GM19467 (cell line): ENCODE results near the gene HK1.
"Not testable (repeated sequence)": the region's sequence is repeated elsewhere in the genome, so short reads cannot be mapped to it uniquely, and the experiment has no call there.

ENCODE experiments used
- ATAC-seq: cut with Tn5 transposase; IDR thresholded peaks from one replicate; pipeline ENCODE4 v1.9.1; 2021; ENCODE audit warnings: mild to moderate bottlenecking, moderate library complexity; ENCODE audit not compliant: unreplicated experiment

HK1 gene

DNA sequence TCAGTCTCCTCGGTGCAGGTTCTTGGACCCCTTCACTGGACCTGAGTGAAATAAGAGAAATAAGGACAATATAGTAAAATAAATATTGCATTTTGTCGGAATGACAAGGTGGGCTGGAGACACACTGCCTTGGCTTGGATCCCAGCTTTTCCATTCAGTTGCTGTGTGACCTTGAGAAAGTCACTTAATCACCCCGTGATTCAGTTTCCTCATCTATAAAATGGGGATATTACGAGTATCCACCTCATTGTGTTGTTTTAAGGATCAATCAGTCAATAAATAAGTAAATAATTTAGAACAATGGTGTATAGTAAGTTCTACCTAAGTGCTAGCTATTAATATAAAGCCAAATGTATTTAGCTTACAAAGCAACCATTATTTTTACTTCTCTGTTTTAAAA is 29.1 kb downstream of the HK1 start:
- no peak for ATAC-seq

DNA sequence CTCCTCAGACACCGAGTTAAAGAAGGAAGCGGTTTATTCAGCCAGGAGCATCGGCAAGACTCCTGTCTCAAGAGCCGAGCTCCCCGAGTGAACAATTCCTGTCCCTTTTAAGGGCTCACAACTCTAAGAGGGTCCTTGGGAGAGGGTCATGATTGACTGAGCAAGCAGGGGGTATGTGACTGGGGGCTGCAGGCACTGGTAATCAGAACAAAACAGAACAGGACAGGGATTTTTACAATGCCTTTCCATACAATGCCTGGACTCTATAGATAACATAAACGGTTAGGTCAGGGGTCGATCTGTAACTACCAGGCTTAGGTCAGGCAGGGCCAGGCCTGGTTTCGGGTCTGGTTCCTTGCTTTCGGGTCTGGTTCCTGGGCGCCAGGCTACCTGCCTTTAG is 30.0 kb downstream of the HK1 start:
- ATAC-seq = not testable (repeated sequence)

DNA sequence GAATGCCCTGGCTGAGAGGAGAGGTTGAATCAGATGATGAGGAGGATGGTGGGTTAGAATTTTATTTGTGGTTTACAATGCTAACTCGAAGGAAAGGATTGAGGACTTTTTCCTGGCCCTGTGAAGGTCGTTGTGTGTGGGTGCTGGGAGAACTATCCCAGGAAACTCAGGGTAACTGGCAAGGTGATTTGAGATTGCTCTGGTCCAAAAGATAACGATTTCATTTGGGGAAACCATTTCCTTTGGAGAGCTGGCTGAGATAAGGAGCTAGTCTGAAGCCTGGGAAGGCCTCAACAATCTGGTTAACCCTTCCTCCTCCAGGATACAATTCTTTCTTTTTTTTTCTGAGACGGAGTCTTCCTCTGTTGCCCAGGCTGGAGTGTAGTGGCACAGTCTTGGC is 33.0 kb downstream of the HK1 start:
- ATAC-seq = no peak

DNA sequence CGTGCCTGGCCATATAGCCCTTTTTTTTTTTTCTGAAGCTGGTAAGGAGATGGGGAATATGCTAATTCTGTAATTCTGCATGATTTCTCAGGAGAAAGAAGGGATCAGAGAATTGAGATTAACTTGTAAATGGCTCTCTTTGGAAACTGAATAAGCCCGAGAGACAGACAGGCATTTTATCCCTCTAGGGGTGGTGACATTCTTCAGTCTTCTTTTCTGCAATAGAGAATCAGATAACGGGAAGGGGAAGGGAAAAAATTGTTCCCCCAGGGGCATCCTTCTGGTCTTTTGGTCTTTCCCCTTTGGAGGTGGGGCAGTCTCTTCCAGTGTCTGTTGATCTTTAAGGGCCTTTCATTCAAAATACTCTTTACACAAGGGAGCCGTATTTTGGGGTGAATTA is 34.2 kb downstream of the HK1 start:
- ATAC-seq = no peak

DNA sequence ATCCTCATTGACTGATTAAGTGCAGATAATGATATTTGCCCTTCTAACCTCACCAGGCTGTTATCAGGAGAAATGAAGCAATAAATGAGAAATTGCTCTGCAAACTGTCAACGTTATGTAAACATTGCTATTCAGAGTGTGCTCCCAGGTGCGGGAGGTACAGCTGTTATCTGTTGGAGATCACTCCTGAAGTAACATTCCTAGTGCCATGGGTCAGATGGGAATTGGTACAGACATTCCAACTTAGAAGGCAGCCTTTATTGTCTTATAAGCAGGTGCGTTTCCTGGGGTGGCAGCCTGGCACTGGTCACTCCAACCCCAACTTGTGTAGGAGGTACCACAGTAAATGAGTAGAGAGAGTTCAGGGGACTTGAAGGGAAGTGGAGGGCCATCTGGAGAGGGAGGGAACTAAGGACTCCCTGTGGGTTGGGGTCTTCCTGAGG is 36.8 kb downstream of the HK1 start:
- no peak for ATAC-seq

DNA sequence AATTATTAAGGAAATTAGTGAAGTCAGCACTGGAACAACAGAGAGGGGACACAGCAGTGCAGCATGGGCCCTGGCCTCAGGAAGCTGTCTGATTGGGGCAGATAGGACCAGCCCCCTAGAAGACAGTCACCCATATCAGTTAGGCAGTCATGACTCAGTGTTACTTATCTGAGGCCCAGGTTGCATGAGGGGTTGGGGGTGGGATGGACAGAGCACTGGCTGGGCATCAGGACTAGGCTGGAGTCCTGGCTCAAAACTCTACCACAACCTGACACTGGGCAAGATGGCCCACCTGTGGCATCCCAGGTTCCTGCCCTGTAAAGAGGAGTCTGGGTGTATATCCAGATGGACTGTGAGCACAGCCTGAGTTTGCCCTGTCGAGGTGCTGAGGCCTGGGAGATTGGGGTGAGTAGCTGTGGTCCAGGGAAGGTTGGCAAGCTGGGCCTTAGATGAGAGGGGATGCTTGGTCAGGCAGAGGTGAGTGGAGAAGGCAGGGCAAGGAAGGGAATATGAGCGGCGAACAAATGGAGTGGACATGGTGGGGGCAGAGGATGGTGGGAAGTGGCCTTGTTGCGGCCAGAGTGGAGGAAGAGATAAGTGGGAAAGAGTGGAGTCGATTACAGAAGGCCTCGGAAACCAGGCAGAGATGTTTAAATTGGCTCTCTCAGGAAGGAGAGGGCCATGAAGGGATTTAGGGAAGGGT is 37.5 kb downstream of the HK1 start:
- no peak for ATAC-seq

DNA sequence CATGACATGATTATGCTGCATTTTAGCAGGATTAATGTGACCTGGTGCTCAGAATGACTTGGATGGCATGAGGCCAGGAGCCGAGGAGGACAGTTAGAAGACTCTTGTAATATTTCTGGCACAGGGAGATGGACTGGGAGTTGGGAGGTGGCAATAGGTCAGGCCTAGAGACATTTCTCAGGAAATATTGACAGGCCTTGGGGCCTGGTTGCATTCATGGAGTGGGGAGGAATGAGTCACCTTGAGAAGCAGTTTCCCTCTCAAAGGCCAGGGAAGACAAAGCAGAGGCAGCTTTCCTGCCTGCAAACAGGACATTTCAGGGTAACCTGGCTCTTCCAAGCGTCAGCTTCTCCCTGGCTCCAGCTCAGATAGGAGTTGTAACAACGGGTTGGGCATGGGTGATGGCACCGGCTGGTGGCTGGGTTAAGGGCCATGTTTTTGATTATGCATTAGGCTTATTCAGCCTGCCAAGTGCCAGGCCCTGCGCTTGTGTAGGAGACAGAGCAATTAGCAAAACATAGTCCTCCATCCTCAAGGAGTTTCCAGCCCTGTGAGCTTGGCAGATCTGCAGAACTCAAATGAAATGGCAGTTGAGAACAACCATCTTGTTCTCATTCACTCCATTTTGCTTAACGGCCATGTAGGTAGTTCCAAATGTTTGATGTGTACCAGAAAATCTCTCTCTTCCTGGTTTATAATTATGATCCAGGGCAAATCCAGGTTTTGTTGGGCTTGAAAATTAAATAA is 38.2 kb downstream of the HK1 start:
- no peak for ATAC-seq

DNA sequence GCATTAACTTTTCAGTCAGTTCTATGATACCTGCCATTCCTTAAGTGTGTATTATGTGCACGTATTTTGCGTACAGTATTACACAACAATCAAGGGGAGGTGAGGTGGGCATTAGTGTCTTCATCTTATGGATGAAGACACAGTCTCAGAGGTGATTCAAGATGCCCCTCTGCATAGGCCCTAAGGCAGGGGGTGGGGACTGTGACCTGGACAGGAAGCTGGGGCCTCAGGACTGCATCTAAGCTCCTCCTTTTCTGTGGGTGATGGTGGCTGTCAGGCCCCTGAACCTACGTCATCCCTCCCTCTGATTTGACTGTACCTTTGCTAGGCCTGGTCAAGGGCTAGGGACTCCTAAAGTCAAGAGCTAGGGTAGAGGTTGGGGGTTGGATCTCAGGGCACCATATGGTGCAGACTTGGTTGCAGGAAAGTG is 38.9 kb downstream of the HK1 start:
- peak; percentile 36 for ATAC-seq

DNA sequence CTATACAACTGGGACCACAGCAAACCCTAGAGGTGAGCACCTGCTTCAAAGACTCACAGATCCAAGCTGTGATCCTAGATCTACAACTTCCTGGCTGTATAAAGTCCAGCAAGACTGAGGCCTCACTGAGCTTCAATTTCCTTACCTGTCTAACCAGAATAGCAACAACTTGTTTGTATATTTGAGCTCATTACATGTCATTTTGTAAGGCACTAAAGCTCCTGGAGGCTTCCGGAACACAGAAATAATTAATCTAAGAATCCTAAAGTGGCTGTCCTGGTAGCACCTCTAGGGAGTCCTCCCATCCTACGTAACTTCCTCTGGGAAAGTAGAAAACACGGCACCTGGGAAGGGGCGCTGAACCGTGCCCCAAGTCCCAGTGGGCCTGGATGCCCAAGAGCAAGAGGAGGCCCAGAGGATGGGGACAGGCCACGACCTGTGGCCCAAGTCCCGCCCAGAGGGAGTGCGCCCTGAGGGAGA is 39.4 kb downstream of the HK1 start:
- no peak for ATAC-seq

DNA sequence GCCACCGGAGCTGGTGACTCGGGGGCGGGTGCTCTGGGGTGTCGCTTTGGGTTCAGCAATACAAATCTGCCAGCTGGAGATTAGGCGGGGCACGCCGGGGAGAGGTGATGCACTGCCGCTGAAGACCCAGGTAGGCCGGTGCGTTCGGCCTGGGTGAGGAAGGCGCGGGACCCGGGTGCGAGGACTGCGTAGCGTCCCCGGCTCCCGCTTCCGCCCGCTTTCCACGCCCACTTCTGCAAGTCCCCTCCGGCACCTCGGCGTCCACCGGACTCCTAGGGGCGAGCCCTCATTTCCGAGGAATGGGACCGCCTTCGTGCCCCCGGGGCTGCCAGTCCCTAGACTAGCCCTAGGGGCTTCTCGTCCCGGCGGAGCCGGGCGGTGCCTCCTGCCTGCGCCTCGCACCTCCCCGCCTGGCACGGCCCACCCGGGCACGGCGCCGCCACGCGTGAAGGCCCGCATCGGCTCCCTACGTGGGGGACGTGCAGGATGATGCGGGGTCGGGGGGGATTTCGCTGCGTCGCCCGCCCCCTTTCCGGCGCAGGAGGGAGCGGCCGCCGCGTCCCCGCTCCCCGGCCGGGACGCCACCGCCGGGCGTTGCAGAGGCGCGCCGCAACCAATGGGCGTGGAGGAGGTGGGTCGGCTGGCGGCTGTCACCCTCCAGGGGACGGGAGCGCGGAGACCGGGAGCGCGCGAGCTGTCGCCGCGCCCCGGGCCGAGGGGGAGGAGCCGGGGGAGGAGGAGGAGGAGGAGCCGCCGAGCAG is 40.0 kb downstream of the HK1 start:
- ATAC-seq = peak; percentile 72

DNA sequence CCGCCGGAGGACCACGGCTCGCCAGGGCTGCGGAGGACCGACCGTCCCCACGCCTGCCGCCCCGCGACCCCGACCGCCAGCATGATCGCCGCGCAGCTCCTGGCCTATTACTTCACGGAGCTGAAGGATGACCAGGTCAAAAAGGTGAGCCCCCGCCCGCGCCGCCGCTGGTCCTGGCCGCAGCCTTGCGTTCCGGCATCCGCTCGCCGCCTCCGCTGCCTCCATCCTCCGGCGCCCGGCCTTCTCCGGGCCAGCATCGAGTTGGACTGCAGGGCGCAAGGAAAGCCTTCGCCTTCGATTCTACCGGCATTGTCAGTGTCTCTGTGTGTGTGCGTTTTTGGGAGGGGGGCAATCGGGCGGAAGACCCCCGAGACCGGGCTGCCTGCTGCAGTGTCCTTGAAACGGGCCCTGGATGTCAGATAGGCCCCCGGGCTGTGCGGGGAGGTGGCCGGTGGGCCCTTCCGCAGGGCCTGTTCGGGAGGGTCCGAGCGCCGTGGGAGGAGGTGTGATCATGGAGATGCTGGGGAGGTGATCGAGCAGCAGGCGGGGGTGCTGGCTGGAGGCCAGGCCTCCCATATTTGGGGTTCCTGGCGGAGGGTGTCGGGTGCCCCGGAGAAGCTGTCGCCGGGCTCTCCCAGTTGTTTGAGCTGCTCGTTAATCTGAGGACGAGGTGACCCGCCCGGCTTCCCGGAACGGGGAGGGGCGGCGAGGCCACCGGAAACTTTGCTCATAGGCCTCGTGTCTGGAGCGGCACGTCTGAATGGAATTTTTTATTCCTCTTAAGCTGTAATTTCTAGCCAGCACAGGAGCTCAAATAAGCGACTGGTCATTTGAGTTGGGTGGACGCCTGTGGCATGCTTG is 40.8 kb downstream of the HK1 start:
- ATAC-seq = peak; percentile 11

DNA sequence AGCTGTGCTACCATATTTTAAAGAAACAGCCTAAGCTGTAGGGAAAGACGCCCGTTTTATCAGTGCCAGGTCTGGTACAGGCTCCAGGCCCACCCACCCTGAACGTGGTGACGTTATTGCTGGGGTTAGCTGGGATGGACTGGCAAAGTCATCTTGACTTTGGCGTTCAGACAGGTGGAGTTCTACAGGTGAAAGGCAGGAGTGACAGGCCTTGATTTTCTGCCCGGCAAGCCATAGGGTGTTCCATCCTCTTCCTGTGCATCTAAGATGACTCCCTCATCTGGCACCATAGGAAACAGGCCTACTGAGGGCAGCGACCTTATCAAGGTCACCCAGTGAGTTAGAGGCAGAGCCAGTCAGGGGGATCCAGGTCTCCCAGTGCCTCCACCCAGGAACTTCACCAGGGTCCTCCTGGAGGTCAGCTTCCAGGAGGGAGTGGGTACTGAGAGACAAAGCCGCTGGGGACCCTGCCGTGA is 41.6 kb downstream of the HK1 start:
- no peak for ATAC-seq

DNA sequence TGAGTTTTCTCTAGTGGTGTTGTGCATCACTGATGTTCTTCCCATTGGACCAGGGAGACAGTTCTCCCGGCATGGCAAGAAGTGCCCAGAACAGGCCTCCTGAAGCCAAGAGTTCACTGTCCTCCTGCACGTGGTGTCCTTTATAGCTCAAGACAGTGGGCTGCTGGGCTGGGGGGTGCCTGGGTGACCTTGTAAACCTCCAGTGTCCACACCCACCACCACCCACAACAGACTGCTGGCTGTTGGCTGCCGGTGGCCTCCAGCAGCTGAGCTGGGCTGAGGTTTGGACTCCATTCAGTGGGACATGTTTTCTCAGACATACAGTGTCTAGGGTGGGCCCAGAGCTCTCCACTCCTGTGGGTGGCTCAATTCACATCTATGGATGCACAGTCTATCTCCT is 42.2 kb downstream of the HK1 start:
- no peak for ATAC-seq

DNA sequence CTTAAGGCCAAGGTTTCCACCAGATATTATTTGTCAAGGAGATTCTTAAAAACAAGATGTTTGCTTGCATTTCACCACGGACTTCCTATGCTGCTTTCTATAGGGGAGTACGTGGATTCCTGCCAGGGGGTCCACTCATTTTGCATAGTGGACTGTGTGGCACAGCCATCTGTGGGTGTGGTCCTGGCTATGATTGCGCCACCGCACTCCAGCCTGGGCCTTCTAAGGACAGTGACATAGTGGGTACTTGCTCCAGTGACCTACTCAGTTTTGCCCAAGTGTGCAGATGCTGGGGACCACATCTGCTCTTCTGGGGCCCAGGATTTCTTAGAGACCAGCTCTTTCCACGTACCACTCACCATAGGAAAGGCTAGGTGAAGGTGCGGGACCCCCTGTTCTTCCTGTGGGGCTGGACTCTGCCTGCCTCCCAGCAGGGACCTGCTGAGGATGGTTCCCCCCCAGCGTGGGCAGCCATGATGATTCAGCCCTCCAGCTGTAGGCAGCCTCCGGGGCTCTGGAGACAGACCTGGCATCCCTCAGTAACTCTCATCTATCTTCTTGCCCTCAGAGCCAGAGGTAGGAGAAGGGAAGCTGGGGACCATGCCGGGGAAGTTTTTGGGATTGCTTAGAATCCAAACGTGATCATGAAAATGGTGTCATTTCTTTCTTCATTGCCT is 42.9 kb downstream of the HK1 start:
- no peak for ATAC-seq

DNA sequence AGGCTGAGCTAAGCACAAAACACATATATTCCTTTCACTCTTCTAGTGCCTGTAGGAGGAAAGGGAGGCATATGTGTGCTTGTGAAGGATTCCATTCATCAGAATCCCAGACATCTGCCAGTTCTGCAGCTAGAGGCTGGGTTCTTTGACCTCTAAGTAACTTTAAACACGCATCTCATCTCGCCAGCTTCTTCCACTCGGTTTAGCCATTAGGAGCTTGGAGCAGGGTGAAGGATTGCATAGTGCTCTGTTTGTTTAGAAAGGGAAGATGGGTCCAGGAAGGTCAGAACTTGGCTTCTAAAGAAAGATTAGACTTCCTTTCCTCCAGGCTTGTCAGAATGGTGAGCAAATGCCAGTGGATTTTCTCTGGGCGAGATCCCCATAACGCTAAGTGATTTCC is 43.6 kb downstream of the HK1 start:
- no peak for ATAC-seq

DNA sequence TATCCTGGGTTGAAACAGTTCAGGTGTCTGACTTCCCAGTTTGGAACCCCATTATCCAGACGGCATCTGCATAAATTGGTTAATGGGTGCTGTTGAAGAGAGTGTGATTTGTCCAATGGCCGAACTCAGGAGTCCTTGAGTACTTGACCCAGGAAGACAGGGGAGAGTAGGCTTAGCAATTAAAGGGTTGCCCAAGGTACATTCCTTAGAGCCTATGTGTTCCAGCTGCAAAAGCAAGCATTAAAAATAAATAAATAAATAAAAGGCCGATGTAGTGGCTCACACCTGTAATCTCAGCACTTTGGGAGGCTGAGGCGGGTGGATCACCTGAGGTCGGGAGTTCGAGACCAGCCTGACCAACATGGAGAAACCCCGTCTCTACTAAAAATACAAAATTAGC is 44.0 kb downstream of the HK1 start:
- not testable (repeated sequence) for ATAC-seq

DNA sequence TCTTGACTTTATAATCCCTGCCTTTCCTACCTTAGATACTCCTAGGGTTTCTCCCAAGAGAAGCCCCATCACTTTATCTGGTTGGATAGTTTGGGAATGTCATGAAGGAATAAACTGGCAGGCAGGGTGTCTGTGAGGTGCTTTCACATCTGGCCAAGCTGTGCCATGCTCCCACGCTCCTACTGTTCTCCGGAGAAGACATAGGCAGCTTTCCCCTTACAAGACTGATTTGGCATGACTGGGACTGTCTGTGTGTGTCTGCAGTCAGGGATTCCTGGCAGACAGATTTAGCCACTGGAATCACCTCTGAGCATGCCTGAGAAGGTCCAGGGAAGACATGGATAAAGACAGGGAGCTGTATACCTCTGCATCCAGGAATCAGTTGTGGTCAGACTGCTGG is 45.3 kb downstream of the HK1 start:
- no peak for ATAC-seq

DNA sequence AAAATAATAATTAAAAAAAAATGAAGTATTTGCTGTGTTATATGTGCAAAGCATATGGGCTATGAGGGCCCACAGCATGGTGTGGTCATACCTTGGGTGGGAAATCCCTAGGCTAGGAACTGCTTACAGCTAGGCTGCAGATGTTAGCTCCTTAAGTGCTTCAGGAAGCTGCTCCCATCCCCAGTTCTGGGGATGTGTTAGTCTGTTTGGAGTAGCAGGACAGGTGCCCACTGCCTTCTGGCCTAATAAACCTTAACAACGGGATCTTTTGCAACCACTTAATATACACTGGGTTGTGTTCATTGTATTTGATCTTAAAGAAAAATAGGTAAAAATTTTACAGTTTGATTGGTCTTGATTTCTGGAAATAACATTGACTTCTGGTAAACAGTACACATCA is 46.3 kb downstream of the HK1 start:
- ATAC-seq = no peak

DNA sequence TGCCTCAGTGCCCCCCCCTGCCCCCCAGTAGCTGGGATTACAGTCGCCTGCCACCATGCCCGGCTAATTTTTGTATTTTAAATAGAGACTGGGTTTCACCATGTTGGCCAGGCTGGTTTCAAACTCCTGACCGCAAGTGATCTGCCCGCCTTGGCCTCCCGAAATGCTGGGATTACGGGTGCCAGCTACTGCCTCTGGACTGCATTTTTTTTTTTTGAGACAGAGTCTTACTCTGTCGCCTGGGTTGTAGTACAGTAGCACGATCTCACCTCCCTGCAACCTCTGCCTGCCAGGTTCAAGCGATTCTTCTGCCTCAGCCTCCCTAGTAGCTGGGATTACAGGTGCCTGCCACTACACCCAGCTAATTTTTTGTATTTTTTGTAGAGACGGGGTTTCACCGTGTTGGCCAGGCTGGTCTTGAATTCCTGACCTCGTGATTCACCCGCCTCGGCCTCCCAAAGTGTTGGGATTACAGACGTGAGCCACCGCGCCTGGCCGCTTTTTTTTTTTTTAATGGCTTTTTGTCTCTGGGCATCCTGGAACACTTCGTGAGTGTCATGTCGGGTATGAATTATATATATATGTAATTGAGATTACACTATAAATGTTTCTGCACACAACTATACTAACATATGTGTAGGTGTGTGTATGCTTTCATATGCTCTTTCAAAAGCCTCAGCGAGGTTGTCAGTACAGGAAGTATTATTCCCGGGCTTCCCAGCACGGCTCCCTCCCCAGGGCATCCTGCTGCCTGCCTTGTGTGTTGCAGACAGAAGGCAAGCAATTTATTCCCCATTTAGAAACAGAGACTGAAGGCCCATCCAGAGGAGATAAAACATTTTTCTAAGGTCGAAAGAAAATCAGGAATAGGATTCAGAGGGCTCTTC is 47.6 kb downstream of the HK1 start:
- not testable (repeated sequence) for ATAC-seq
